GM21786 (cell line): ENCODE data around the gene FEZF1.
"Not testable (repeated sequence)": the region's sequence is repeated elsewhere in the genome, so short reads cannot be mapped to it uniquely, and the experiment has no call there.

Experiments
- ATAC-seq: cut with Tn5 transposase; IDR thresholded peaks from one replicate; pipeline ENCODE4 v1.9.1; 2021; ENCODE audit not compliant: unreplicated experiment

Gene FEZF1

DNA sequence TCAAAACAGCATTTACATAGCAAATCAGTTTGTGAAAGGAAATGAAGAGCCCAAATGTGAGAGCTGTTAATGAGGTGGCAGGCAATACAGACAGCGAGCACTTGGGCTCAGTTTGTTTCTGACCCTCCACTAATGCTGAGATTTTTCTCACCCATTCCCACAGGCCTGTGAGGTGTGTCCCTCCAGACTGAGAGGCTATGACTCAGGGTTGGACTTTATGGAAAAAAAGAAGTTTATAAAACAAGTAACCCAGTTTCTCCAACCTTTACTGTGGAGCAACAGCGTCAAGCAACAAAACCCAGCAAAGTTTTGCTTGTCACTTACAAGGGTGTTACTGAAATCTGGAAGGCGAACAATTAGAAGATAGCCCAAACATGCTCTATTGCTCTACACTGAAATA, 4.9 kb upstream of the FEZF1 start:
- no peak for ATAC-seq

GRCh38 chr7:122307228-122307621, 2.7 kb upstream of the FEZF1 start:
- ATAC-seq: no peak

GRCh38 chr7:122306320-122307227, 2.0 kb upstream of the FEZF1 start:
- no peak for ATAC-seq

- no peak for ATAC-seq
These were observed 1.1 kb upstream of the FEZF1 start for GRCh38 chr7:122305475-122306319.

GRCh38 chr7:122304996-122305421, 459 bp upstream of the FEZF1 start:
- no peak for ATAC-seq

GRCh38 chr7:122303531-122304318, 825 bp downstream of the FEZF1 start:
- ATAC-seq: no peak

GRCh38 chr7:122302761-122303530, 1.6 kb downstream of the FEZF1 start:
- ATAC-seq: no peak

DNA sequence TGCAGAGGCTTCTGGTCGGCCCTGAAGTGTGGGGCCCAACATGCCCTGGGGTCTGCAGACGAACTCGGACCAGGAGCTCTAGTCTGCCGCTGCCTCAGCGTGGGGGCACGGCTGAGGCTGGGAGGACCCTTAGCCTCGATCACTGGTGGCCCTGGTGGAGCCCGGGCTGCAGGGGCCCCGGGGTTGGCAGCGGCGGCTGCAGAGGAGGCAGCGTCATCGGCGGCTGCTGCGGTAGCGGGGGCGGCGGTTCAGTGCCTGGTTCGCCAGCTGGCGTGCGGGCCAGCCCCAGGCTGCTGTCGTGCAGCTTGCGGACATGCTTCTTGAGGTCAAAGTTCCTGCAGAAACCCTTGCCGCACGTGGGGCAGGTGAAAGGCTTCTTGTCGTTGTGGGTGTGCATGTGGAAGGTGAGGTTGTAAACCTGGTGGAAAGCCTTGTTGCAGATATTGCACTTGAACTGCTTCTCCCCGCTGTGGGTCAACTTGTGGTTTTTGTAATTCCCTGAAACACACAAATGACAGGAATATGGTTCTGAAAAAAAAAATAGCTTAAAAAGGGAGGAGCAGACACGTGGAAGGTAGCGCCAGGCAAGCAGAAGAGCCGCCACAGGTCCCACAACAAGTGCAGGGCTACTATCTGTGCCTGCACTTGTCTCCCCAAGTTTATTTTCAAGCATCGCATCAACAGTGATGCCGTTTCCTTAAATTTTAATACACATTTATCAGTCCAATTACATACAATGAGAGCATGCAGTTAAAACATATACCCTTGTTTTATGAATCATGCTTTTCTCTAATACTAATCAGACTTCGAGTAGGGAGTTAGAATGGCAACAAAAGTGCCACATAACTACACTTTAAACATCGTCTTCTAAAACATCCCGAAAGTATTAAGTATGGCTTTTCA, 2.4 kb downstream of the FEZF1 start:
- ATAC-seq: no peak

- no peak for ATAC-seq
These were observed 3.4 kb downstream of the FEZF1 start for GRCh38 chr7:122300956-122301833.

DNA sequence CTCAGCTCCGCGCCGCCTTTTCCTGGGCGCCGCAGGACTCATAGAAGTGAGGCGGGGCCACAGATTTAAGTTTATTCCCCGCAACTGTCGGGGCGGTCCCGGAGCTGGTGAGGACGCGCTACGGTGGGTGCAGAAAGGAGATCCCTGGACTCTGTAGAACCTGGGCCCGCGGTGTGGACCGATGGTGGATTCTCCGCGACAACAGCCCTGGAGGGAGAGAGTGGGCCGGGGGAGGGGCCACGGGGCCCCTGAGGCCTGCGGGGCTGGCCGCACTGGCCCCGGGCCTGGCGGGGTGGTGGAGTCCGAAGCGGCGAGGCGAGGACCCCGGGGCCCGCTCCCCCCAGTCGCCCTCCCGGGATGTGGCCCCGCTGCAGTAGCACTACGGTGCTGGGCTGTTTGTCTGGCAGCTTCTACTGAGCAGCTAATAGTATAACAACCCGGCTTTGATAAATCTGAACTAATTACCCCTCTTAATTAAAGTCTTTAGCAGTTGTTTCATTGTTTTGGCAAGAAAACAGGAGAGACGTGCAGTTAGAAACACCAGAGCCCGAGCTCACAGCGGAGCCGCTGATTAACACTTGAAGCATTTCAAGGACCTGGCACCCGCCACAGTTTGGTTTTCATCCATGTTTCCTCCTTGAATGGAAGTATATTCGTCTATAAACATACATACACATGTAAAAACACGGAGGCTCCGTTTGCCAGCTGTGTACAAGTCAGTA, 4.2 kb downstream of the FEZF1 start:
- ATAC-seq: no peak

DNA sequence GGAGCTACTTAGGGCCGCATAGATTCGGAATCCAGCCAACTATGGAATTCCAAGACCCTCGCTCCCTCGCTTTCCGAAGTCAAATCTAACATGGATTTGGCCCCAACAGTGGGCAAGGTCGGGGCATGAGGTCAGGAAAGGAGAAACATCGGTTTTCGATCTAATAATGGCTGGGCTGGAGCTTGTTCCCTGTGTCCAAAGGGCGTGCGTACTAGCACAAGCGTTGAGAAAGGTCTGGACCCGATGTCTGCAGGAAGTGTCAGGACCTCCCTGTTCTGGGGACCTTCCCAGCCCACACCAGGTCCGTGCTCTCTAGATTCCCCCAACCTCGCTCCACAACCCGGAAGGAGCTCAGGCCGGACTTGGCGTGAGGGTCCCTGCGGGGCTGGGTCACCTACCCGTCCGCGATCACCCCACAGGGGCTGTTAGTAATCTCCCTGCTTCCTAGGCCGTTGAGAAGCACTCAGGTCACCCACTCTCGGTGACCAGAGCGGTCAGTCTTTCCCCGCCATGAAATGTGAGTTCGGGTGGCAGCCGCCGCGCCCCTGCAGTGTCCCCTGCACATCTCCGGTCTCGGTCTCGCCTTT, 4.8 kb downstream of the FEZF1 start:
- ATAC-seq: no peak

GRCh38 chr7:122298618-122299017, 5.9 kb downstream of the FEZF1 start:
- no peak for ATAC-seq

DNA sequence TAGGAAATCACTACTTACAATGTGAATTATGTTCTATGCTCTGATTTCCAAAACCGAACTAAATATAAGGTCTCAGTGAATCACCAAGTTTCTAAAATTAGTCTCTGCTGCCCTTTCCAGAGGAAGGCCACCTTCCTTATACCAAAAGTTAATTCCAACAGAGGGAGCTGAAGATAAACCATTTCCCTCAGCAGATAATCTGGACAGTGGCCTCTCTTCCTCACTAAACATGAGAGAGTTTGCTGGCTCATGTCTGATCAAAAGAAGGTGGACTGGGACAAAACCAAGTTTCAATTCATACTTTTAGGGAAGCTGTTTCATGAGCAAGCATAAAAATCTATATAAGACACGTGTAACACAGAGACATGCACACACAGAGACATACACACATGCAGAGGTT, 6.4 kb downstream of the FEZF1 start:
- ATAC-seq: no peak

DNA sequence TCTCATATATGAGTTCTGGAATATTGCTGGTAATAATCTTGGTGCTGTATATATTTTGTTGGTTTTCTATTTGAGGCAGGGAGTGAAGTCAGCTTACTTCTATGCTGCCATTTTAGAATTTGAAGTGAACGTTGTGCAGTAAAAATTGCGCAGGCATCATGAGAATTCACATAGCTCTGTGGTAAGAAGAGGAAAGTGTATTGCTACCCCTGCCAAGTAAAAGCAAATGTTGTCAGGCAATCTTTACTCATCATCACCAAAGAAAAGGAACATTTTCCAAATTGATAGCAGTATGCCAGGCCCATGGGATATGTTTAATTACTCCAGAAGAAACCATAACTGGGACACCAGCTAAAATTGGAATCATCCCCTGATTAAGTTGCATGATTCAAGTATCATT, 13.4 kb downstream of the FEZF1 start:
- ATAC-seq: no peak

- ATAC-seq: no peak
These were observed 14.1 kb downstream of the FEZF1 start for GRCh38 chr7:122290476-122290875.

- ATAC-seq: no peak
These were observed 15.1 kb downstream of the FEZF1 start for GRCh38 chr7:122289426-122289825.

- ATAC-seq: not testable (repeated sequence)
These were observed 19.9 kb downstream of the FEZF1 start for GRCh38 chr7:122284608-122285007.
